ENCODE results near the gene ZPBP2.

The ZPBP2 gene

GRCh38 chr17:39826334-39826733 is 41.7 kb upstream of the ZPBP2 start:
- H3K27ac ChIP-seq, result no peak overlapping the region
- TF ChIP-seq CTCF (IDR thresholded peaks at IDR 0.05) (no peak), ZFX (IDR thresholded peaks at IDR 0.05; ENCODE audit: borderline replicate concordance) (no peak)

- TF ChIP-seq CTCF (IDR thresholded peaks at IDR 0.05), result no peak
- TF ChIP-seq ZFX (IDR thresholded peaks at IDR 0.05; ENCODE audit: borderline replicate concordance), result no peak
- H3K27ac ChIP-seq, result no peak overlapping the region
These were observed 39.6 kb upstream of the ZPBP2 start for GRCh38 chr17:39828443-39828842.

- TF ChIP-seq CTCF (IDR thresholded peaks at IDR 0.05) (no peak), ZFX (IDR thresholded peaks at IDR 0.05; ENCODE audit: borderline replicate concordance) (no peak)
- no peak overlapping the region for H3K27ac ChIP-seq
These were observed 36.4 kb upstream of the ZPBP2 start for GRCh38 chr17:39831588-39831987.

- no peak overlapping the region for H3K27ac ChIP-seq
- TF ChIP-seq CTCF (IDR thresholded peaks at IDR 0.05), result no peak
- TF ChIP-seq ZFX (IDR thresholded peaks at IDR 0.05; ENCODE audit: borderline replicate concordance), result no peak
These were observed 34.0 kb upstream of the ZPBP2 start for GRCh38 chr17:39834017-39834416.

- peak; percentile 14; the same call in 1 of the 2 replicates for TF ChIP-seq CTCF (IDR thresholded peaks at IDR 0.05)
- TF ChIP-seq ZFX (IDR thresholded peaks at IDR 0.05; ENCODE audit: borderline replicate concordance), result no peak
- H3K27ac ChIP-seq, result no peak overlapping the region
These were observed 32.8 kb upstream of the ZPBP2 start for GRCh38 chr17:39835038-39835786.

GRCh38 chr17:39836117-39836516 is 31.9 kb upstream of the ZPBP2 start:
- no peak overlapping the region for H3K27ac ChIP-seq
- no peak for TF ChIP-seq CTCF (IDR thresholded peaks at IDR 0.05)
- TF ChIP-seq ZFX (IDR thresholded peaks at IDR 0.05; ENCODE audit: borderline replicate concordance), result no peak

GRCh38 chr17:39838057-39838456 is 29.9 kb upstream of the ZPBP2 start:
- no peak overlapping the region for H3K27ac ChIP-seq
- TF ChIP-seq ZFX (IDR thresholded peaks at IDR 0.05; ENCODE audit: borderline replicate concordance) (no peak), CTCF (IDR thresholded peaks at IDR 0.05) (no peak)
